Type B pancreatic cell (in vitro differentiated cells): ENCODE data around the gene FIZ1. TPM values are rescaled to one million over a fixed set of nuclear protein-coding genes. Genes with fewer than 3 reads are reported as not detected.

ENCODE experiments used
- DNase-seq: peaks from one replicate; pipeline ENCODE4 v3.0.0; 2021; ENCODE audit warnings: mixed read lengths; ENCODE audit not compliant: unreplicated experiment; ENCODE audit errors: extremely low spot score
- H3K27ac Mint-ChIP-seq: 2 replicates; pipeline ENCODE4 v1.8.0; 2021; ENCODE audit warnings: mild to moderate bottlenecking, mixed read lengths
- H3K27me3 Mint-ChIP-seq: 2 replicates; pipeline ENCODE4 v1.8.0; 2021; ENCODE audit warnings: mixed read lengths
- H3K36me3 Mint-ChIP-seq: 2 replicates; pipeline ENCODE4 v1.8.0; 2021; ENCODE audit warnings: mixed read lengths
- H3K4me1 Mint-ChIP-seq: one replicate; pipeline ENCODE4 v1.8.0; 2021; ENCODE audit warnings: mixed read lengths; ENCODE audit not compliant: unreplicated experiment
- H3K4me3 Mint-ChIP-seq: 2 replicates; pipeline ENCODE4 v1.8.0; 2021; ENCODE audit warnings: mild to moderate bottlenecking, mixed read lengths
- H3K9me3 Mint-ChIP-seq: 2 replicates; pipeline ENCODE4 v1.8.0; 2021; ENCODE audit warnings: mixed read lengths
- total RNA-seq: library from RNA; stranded (reverse); gene quantifications from 2 replicates; pipeline ENCODE4 v1.2.1, GENCODE V29; 2021; ENCODE audit warnings: low replicate concordance
- TF ChIP-seq, protein P1 (sequence below): fragments of 200-600 bp; sonication (generic); conservative IDR thresholded peaks from 2 replicates; pipeline ENCODE4 v1.5.0; 2021; ENCODE audit warnings: antibody characterized with exemption, mild to moderate bottlenecking

The FIZ1 gene
- total RNA-seq, 1 donor from 2014 or later = 22.4 TPM

DNA sequence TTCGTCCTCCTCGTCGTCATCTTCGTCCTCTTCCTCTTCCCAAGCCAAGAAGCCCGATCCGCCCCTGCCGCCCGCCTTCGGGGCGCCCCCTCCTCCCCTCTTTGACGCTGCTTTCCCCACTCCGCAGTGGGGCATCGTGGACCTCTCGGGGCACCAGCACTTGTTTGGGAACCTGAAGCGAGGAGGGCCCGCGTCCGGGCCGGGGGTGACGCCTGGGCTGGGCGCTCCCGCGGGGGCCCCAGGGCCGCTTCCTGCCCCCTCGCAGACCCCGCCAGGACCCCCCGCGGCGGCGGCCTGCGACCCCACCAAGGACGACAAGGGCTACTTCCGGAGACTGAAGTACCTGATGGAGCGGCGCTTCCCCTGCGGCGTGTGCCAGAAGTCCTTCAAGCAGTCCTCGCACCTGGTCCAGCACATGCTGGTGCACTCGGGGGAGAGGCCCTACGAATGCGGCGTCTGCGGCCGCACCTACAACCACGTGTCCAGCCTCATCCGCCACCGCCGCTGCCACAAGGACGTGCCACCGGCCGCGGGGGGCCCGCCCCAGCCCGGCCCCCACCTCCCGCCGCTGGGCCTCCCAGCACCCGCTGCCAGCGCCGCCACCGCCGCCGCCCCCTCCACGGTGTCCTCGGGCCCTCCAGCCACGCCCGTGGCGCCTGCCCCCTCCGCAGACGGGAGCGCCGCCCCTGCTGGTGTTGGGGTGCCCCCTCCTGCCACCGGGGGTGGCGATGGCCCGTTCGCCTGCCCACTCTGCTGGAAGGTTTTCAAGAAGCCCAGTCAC lies 14.8 kb upstream of the FIZ1 start:
- Mint-ChIP-seq H3K9me3 (no peaks in the 10 kb centered on the region), H3K27me3 (no peaks in the 10 kb centered on the region), H3K4me3 (no peak overlapping the region), H3K4me1 (no peaks in the 10 kb centered on the region), H3K36me3 (peaks cover 22% of the 10 kb centered on the region), H3K27ac (no peak overlapping the region)
- TF ChIP-seq, protein P1, sequence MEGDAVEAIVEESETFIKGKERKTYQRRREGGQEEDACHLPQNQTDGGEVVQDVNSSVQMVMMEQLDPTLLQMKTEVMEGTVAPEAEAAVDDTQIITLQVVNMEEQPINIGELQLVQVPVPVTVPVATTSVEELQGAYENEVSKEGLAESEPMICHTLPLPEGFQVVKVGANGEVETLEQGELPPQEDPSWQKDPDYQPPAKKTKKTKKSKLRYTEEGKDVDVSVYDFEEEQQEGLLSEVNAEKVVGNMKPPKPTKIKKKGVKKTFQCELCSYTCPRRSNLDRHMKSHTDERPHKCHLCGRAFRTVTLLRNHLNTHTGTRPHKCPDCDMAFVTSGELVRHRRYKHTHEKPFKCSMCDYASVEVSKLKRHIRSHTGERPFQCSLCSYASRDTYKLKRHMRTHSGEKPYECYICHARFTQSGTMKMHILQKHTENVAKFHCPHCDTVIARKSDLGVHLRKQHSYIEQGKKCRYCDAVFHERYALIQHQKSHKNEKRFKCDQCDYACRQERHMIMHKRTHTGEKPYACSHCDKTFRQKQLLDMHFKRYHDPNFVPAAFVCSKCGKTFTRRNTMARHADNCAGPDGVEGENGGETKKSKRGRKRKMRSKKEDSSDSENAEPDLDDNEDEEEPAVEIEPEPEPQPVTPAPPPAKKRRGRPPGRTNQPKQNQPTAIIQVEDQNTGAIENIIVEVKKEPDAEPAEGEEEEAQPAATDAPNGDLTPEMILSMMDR = no peak
- no peak for DNase-seq

DNA sequence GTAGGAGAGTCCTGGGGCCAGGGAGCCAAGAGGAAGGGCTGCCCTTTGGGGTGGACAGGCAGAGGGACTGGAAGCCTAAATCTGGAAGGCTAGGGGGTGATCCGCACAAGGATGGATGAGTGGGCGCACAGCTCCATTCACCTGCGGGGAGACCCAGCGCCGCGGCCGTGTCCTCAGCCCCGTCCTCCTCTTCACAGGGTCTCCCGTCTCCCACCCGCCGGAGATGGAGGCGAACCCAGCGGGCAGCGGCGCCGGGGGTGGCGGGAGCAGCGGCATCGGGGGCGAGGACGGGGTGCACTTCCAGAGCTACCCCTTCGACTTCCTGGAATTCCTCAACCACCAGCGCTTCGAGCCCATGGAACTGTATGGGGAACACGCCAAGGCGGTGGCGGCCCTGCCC lies 14.1 kb upstream of the FIZ1 start:
- Mint-ChIP-seq H3K4me1 (no peaks in the 10 kb centered on the region), H3K9me3 (no peaks in the 10 kb centered on the region), H3K27ac (no peak overlapping the region), H3K36me3 (peaks cover 27% of the 10 kb centered on the region), H3K4me3 (no peak overlapping the region), H3K27me3 (no peaks in the 10 kb centered on the region)
- DNase-seq = no peak
- TF ChIP-seq, protein P1 = no peak

DNA sequence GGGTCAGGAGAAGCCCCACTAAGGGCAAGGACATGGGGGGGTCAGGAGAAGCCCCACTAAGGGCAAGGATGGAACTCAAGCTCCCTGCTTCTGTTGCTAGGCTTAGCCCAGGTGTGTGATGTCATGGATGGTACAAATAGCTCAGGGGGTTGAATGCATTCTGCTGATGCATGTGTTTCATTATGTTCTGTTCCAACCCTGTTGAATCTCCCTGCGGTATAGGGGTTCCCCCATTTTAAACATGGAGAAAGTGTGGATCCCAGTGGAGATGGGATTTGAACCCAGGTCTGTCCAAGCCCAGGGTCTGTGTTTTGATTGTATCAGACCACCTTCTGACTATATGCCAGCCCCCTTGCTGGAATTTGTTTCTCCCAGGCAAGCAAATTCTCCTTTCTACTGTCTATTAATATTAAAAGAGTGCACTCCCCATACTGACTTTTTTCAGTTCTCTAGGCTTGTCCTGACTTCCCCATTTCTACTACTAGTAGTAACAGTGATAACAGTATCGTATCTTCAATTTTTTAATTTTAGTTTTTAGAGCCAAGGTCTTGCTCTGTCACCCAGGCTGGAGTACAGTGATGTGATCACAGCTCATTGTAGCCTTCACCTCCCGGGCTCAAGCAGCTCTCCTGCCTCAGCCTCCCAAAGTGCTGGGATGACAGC lies 12.8 kb upstream of the FIZ1 start:
- DNase-seq = no peak
- Mint-ChIP-seq H3K4me3 (no peak overlapping the region), H3K4me1 (peaks cover 5% of the 10 kb centered on the region), H3K9me3 (no peaks in the 10 kb centered on the region), H3K36me3 (peaks cover 23% of the 10 kb centered on the region), H3K27me3 (no peaks in the 10 kb centered on the region), H3K27ac (no peak overlapping the region)
- TF ChIP-seq, protein P1 = no peak

DNA sequence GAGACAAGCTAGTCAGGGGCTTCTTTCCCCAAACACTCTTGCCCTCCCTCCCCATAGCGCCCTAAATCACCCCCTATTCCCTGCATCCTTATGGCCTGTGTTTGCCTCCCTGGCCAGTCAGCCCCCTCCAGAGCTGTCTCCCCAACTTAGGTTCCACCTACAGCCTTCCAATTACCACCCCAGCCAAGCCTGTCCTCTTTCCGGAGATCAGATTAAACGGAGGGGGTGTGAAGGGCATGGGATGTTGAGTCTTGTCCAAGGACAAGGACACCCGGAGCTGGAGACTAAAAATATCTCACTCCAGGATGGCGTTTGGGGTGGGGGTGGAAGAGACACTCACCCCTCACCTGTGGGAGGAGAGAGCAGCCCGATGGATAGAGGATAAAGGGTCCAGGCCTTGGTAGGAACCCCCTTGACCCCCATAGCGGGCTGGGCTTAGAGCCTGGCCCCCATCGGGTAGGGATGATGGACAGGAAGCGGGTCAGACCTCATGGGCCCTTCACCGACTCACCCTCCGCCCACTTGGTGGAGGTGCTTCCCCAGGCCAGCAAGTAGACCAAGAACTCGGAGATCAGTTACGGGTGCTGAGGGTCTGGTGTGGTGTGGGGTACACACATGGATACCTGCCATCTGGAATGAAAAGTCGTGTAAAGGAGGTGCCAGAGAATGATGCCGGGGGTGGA lies 12.1 kb upstream of the FIZ1 start:
- Mint-ChIP-seq H3K27me3 (no peaks in the 10 kb centered on the region), H3K4me3 (no peak overlapping the region), H3K36me3 (peaks cover 29% of the 10 kb centered on the region)

DNA sequence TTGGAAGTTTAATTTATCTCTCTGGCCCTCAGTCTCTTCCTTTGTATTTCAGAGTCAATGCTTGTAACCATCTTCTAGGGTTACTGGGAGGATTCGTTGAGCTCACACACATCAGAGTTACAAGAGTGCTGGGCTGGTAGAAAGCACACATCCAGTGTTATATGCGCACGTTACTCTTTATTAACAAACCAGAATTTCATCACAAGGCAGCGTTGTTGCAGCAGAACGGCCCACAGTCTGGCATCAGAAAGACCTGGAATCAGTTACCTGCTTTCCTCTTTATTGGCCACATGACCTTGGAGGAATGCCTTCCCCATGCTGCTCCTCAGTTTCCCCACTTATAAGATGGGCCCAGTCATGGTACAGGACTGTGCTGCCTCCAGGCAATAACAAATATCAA lies 10.0 kb upstream of the FIZ1 start:
- H3K9me3 Mint-ChIP-seq = no peaks in the 10 kb centered on the region
- peaks cover 35% of the 10 kb centered on the region for H3K36me3 Mint-ChIP-seq
- TF ChIP-seq, protein P1 = no peak
- no peaks in the 10 kb centered on the region for H3K27me3 Mint-ChIP-seq
- DNase-seq = no peak
- no peak overlapping the region for H3K27ac Mint-ChIP-seq
- peaks cover 17% of the 10 kb centered on the region for H3K4me1 Mint-ChIP-seq
- H3K4me3 Mint-ChIP-seq = no peak overlapping the region

More for the DNA sequence above, 12.1 kb upstream of the FIZ1 start:
- Mint-ChIP-seq H3K4me1 (peaks cover 12% of the 10 kb centered on the region), H3K27ac (no peak overlapping the region), H3K9me3 (no peaks in the 10 kb centered on the region)
- no peak for DNase-seq
- TF ChIP-seq, protein P1 = no peak
